Right lobe of liver (tissue), 6 donors: Measurements from ENCODE around the gene OR8K3. TPM values are rescaled to one million over a fixed set of nuclear protein-coding genes. Genes with fewer than 3 reads are reported as not detected.
A peak's percentile ranks its signal among the peaks of the same experiment; 100 is the strongest.

ENCODE experiments used
- ATAC-seq, 4 donors: fragments of 200-7000 bp; cut with Tn5 transposase; one replicate each; pipeline ENCODE4 v1.9.1; 2020; ENCODE audit warnings: mild to moderate bottlenecking in 4 of 4, moderate library complexity in 4 of 4
- DNase-seq, 3 donors: peaks; one replicate each; pipeline ENCODE4 v3.0.0-alpha.2; 2020
- H3K27ac ChIP-seq, 3 donors: fragments of 200-600 bp; one replicate each; pipeline ENCODE4 v1.8.0; 2022
- H3K27me3 ChIP-seq, 2 donors: fragments of 200-600 bp; one replicate each; pipeline ENCODE4 v1.8.0; 2022
- H3K36me3 ChIP-seq, 4 donors: fragments of 200-600 bp; sonication (generic) in 1 of 4; one replicate each; pipeline versions ENCODE4 v1.5.1 to v1.8.0; 2017 to 2022; ENCODE audit warnings: control low read depth in 1 of 4
- H3K4me1 ChIP-seq, 4 donors: fragments of 200-600 bp; sonication (generic) in 1 of 4; one replicate each; pipeline versions ENCODE4 v1.5.1 to v1.8.0; 2017 to 2022; ENCODE audit warnings: control low read depth in 1 of 4
- H3K4me3 ChIP-seq, 3 donors: fragments of 200-600 bp; one replicate each; pipeline ENCODE4 v1.8.0; 2022
- H3K9me3 ChIP-seq, 4 donors: fragments of 200-600 bp; sonication (generic) in 1 of 4; one replicate each; pipeline versions ENCODE4 v1.5.1 to v1.8.0; 2017 to 2022; ENCODE audit warnings: control low read depth in 1 of 4
- CTCF ChIP-seq, 4 donors: fragments of 200-600 bp in 3 of 4; fragments of 450-650 bp in 1 of 4; IDR thresholded peaks; one replicate each; pipeline versions ENCODE4 v1.5.1 to v1.8.0; 2016 to 2022; ENCODE audit warnings: antibody characterized with exemption in 4 of 4, mild to moderate bottlenecking in 2 of 4
- POLR2A ChIP-seq: fragments of 450-650 bp; IDR thresholded peaks from one replicate; pipeline ENCODE4 v1.6.1; 2017; ENCODE audit warnings: antibody characterized with exemption, mild to moderate bottlenecking
- WGBS: methylation state at CpG from one replicate; pipeline ENCODE4 v1.1.6; 2018; ENCODE audit warnings: low coverage, low lambda C conversion rate; ENCODE audit not compliant: insufficient coverage; ENCODE audit errors: missing lambda C conversion rate; 5-methylcytosine and 5-hydroxymethylcytosine counted together
- intact Hi-C, 2 donors: fragments of 100-400 bp; cut with DNase I; formaldehyde crosslinking; loops; one replicate each; pipeline versions ENCODE4 v1.11.2 to v1.14.1; 2022
- total RNA-seq, 6 experiments: library from RNA; depleted of rRNA in 2 of 6; stranded (reverse); fragments of >200 nt in 2 of 6; fragmentation: NEBNext Ultra II Directional in 3 of 6; extraction: Animal tissue kit (Norgen Biotek cat#: 25700) in 3 of 6; gene quantifications; one replicate each; pipeline versions ENCODE4 v1.1.0 to v1.2.4, GENCODE V29; 2016 to 2023
- donor health status: DM: no; HTN: yes; CAD: no.
- donor health status: DM: no; HTN: no; CAD: no.
- donor health status: DM: no; HTN: no; CAD: no.
- donor health status: DM: no; HTN: yes; CAD: no.
- donor health status: DM: no; HTN: yes; CAD: no.

OR8K3 gene
- total RNA-seq, 6 experiments from 2014 or later, result not detected

DNA sequence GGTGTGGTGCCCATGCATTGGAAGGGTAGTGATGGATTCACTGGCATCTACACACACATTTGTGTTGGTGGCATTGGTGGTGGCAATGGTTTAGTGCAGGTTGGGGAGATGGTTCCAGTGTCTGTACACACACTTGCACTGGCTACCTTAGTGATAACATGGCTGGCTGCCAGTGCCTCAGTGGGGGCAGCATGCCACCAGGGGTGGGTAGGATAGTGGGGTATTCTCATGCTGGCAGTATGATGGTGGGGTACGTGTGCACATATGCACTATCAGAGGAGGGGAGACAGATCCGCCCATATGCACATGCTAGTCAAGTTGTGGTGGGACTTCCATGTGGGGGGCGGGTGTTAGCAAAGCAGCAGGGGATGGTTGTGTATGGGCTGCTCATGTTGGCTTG is 7.1 kb upstream of the OR8K3 start:
- WGBS, result 58% methylated on average over 3 of the region's 3 CpGs
- no peak for ATAC-seq
- no peak overlapping the region for H3K27ac ChIP-seq
- TF ChIP-seq CTCF (IDR thresholded peaks at IDR 0.05), result no peak
- no peak for TF ChIP-seq POLR2A
- intact Hi-C loops, result no loop called here
- H3K36me3 ChIP-seq, result no peaks in the 10 kb centered on the region
- no peaks in the 10 kb centered on the region for H3K4me1 ChIP-seq
- H3K27me3 ChIP-seq, result no peaks in the 10 kb centered on the region
- no peaks in the 10 kb centered on the region for H3K9me3 ChIP-seq
- no peak overlapping the region for H3K4me3 ChIP-seq
- DNase-seq, result no peak

GRCh38 chr11:56331861-56332491 is 17.0 kb downstream of the OR8K3 start:
- H3K4me3 ChIP-seq, result no peak overlapping the region
- no peaks in the 10 kb centered on the region for H3K36me3 ChIP-seq
- H3K27me3 ChIP-seq, result no peaks in the 10 kb centered on the region
- peak in 1 of 3 donors; percentile 53 for DNase-seq
- intact Hi-C loops, result no loop called here
- H3K9me3 ChIP-seq, result no peaks in the 10 kb centered on the region
- no peaks in the 10 kb centered on the region for H3K4me1 ChIP-seq
- H3K27ac ChIP-seq, result no peak overlapping the region
- peak in 1 of 4 donors; percentile 43 for ATAC-seq
- no peak for TF ChIP-seq CTCF (IDR thresholded peaks at IDR 0.05)
- TF ChIP-seq POLR2A, result no peak
- 71% methylated on average over 8 of the region's 34 CpGs for WGBS

- Histone ChIP-seq H3K4me3 (no peak overlapping the region), H3K9me3 (no peaks in the 10 kb centered on the region), H3K27ac (no peak overlapping the region), H3K27me3 (no peaks in the 10 kb centered on the region), H3K4me1 (no peaks in the 10 kb centered on the region), H3K36me3 (no peaks in the 10 kb centered on the region)
- WGBS, result 29% methylated on average over 2 of the region's 3 CpGs
- ATAC-seq (no peak), DNase-seq (no peak)
- intact Hi-C loops, result no loop called here
- TF ChIP-seq CTCF (IDR thresholded peaks at IDR 0.05) (no peak), POLR2A (no peak)
Measured at GRCh38 chr11:56333156-56333555, 18.2 kb downstream of the OR8K3 start.

DNA sequence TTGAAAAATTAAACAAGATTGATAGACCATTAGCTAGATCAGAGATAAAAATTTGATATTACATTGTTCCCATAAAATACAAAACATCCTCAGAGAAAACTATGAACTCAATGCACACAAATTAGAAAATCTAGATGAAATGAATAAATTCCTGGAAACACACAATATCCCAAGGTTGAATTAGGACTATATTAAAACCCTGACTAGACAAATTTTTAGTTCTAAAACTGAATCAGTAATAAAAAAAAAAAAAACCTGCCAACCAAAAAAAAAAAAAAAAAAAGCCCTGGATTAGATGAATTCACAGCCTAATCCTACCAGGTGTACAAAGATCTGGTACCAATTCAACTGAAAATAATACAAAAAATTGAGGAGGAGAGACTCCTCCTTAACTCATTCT is 25.3 kb downstream of the OR8K3 start:
- DNase-seq, result no peak
- Histone ChIP-seq H3K9me3 (no peaks in the 10 kb centered on the region), H3K4me1 (no peaks in the 10 kb centered on the region), H3K27me3 (no peaks in the 10 kb centered on the region), H3K27ac (no peak overlapping the region), H3K36me3 (no peaks in the 10 kb centered on the region), H3K4me3 (no peak overlapping the region)
- no peak for ATAC-seq
- intact Hi-C loops, result no loop called here
- TF ChIP-seq CTCF (IDR thresholded peaks at IDR 0.05) (no peak), POLR2A (no peak)

DNA sequence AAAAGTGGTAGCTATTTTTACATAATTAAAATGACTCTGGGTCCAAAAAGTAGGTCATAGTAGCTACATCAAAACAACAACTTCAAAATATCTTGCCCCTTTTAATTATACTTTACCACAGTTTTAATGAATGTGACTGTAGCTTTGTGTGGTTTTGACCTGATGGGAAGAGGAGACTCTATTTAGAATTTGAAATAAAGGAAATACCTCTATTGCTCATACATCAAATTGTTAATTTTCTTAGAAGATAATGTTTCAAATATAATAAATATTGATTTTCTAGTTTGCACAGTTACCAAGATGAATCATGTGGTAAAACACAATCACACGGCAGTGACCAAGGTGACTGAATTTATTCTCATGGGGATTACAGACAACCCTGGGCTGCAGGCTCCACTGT is 30.8 kb downstream of the OR8K3 start, which contains the start of gene OR8K1:
Gene OR8K1 (plus strand): TSS at position 301 of the 400 bp plus-strand sequence. CDS start 0 bp downstream, at position 301.
- H3K9me3 ChIP-seq, result no peaks in the 10 kb centered on the region
- H3K36me3 ChIP-seq, result no peaks in the 10 kb centered on the region
- 75% methylated on average over 1 of the region's 1 CpG for WGBS
- H3K4me3 ChIP-seq, result no peak within 1 kb of the TSS
- TF ChIP-seq POLR2A, result no peak
- ATAC-seq (no peak), DNase-seq (no peak)
- no peaks in the 10 kb centered on the region for H3K27me3 ChIP-seq
- no peaks in the 10 kb centered on the region for H3K4me1 ChIP-seq
- no peak within 1 kb of the TSS for H3K27ac ChIP-seq
- intact Hi-C loops, result no loop called here
